Natural killer cell treated with Interleukin-12 subunit alpha and Interleukin-12 subunit beta and Interleukin-15 and Interleukin-18, amount 100 ng/mL, for 72 hours (primary cell): ENCODE data around the gene NDRG3. TPM values are rescaled to one million over a fixed set of nuclear protein-coding genes. Genes with fewer than 3 reads are reported as not detected.

Source experiments
- ATAC-seq, 2 donors: fragments of 150-1000 bp; cut with Tn5 transposase in 1 of 2; sonication (Bioruptor Pico), chemical (Tn5 transposase) in 1 of 2; 2 replicates each; pipeline ENCODE4 v1.10.0; 2021
- DNase-seq: peaks from one replicate; pipeline ENCODE4 v3.0.0; 2022; ENCODE audit warnings: low spot score
- H3K27ac Mint-ChIP-seq, 2 donors: 1 replicate in 1 of 2; 2 replicates in 1 of 2; pipeline ENCODE4 v1.8.0; 2022; ENCODE audit warnings: mixed read lengths in 2 of 2, mild to moderate bottlenecking in 1 of 2, moderate library complexity in 1 of 2
- H3K27me3 Mint-ChIP-seq, 2 donors: 1 replicate in 1 of 2; 2 replicates in 1 of 2; pipeline ENCODE4 v1.8.0; 2022; ENCODE audit warnings: mixed read lengths in 2 of 2
- H3K36me3 Mint-ChIP-seq: one replicate; pipeline ENCODE4 v1.8.0; 2022; ENCODE audit warnings: mixed read lengths
- H3K4me1 Mint-ChIP-seq, 2 donors: 1 replicate in 1 of 2; 2 replicates in 1 of 2; pipeline ENCODE4 v1.8.0; 2022; ENCODE audit warnings: low read depth in 2 of 2, mixed read lengths in 2 of 2, mild to moderate bottlenecking in 1 of 2
- H3K4me3 Mint-ChIP-seq: one replicate; pipeline ENCODE4 v1.8.0; 2022; ENCODE audit warnings: mixed read lengths
- H3K9me3 Mint-ChIP-seq: 2 replicates; pipeline ENCODE4 v1.8.0; 2022; ENCODE audit warnings: mixed read lengths
- total RNA-seq, 2 donors: library from RNA; stranded (reverse); gene quantifications; one replicate each; pipeline ENCODE4 v1.2.3, GENCODE V29; 2022

NDRG3 gene
- total RNA-seq, 2 donors from 2014 or later: 19.0 to 20.6 TPM

- H3K27ac Mint-ChIP-seq: no peak overlapping the region
Measured at GRCh38 chr20:36663031-36663430, 82.9 kb downstream of the NDRG3 start.

GRCh38 chr20:36658300-36658699 is 87.6 kb downstream of the NDRG3 start:
- no peaks in the 10 kb centered on the region for H3K27me3 Mint-ChIP-seq
- peaks cover under 1% of the 10 kb centered on the region for H3K36me3 Mint-ChIP-seq
- H3K27ac Mint-ChIP-seq: peak overlapping the region; percentile 57 to 69
- H3K4me3 Mint-ChIP-seq: peak overlapping the region; percentile 45
- H3K4me1 Mint-ChIP-seq: peaks cover 6 to 8% of the 10 kb centered on the region in 2 donors
- no peaks in the 10 kb centered on the region for H3K9me3 Mint-ChIP-seq
- no peak for ATAC-seq
- DNase-seq: no peak

More at GRCh38 chr20:36663031-36663430, 82.9 kb downstream of the NDRG3 start:
- Mint-ChIP-seq H3K4me1 (peaks cover 5 to 6% of the 10 kb centered on the region in 2 donors), H3K9me3 (no peaks in the 10 kb centered on the region), H3K36me3 (no peaks in the 10 kb centered on the region), H3K27me3 (no peaks in the 10 kb centered on the region), H3K4me3 (no peak overlapping the region)
- no peak for ATAC-seq
- no peak for DNase-seq

- ATAC-seq (no peak), DNase-seq (no peak)
- no peak overlapping the region for H3K4me3 Mint-ChIP-seq
- no peak overlapping the region for H3K27ac Mint-ChIP-seq
- H3K9me3 Mint-ChIP-seq: no peaks in the 10 kb centered on the region
- peaks cover 6 to 8% of the 10 kb centered on the region in 2 donors for H3K4me1 Mint-ChIP-seq
- H3K27me3 Mint-ChIP-seq: no peaks in the 10 kb centered on the region
- peaks cover 7% of the 10 kb centered on the region for H3K36me3 Mint-ChIP-seq
Measured at GRCh38 chr20:36656733-36657132, 89.2 kb downstream of the NDRG3 start.

GRCh38 chr20:36655004-36655403 is 90.9 kb downstream of the NDRG3 start:
- Mint-ChIP-seq H3K36me3 (peaks cover 7% of the 10 kb centered on the region), H3K4me1 (peaks cover 6 to 8% of the 10 kb centered on the region in 2 donors), H3K4me3 (no peak overlapping the region), H3K27me3 (no peaks in the 10 kb centered on the region), H3K27ac (no peak overlapping the region), H3K9me3 (no peaks in the 10 kb centered on the region)
- DNase-seq (no peak), ATAC-seq (no peak)

DNA sequence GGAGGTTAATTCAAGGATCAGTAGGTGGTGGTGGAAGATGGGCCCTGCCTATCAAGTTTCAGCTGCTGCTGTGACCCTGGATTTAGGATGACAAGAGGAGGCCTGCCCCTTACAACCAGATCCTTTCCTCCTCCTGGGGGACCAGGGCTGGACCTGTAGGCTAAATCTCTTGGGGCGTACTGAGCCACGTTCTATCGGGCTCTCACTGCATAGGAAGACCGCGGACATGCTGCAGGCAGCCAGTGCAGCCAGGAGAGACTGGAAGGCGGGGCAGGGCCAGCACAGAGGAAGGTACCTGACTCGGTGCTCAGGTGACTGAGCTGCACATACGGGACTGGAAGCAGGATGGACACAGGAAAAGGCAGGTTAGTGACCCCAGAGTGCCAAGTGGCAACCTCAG is 91.4 kb downstream of the NDRG3 start:
- Mint-ChIP-seq H3K4me1 (peaks cover 6 to 8% of the 10 kb centered on the region in 2 donors), H3K36me3 (peaks cover 7% of the 10 kb centered on the region), H3K9me3 (no peaks in the 10 kb centered on the region), H3K27me3 (no peaks in the 10 kb centered on the region), H3K27ac (no peak overlapping the region), H3K4me3 (no peak overlapping the region)
- DNase-seq (no peak), ATAC-seq (no peak)

DNA sequence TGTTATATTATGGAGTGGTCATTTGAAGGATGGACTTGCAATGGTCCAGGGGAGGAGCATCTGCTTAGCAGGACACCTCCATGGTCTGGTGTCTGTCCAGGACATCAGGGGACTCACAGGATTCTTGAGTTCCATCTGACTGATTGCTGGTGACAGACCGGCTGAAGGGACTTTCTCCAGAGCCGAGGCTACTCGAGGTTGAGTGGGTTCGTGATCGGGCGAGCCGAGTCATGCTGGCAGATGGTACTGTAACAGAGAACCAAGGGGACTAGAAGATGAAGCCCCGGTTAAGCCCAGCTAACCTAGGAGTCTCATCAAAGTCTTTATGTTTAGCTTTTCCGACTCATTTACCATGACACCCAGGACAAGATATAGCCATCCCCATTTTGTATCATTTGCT is 92.4 kb downstream of the NDRG3 start:
- Mint-ChIP-seq H3K27ac (no peak overlapping the region), H3K27me3 (no peaks in the 10 kb centered on the region), H3K9me3 (no peaks in the 10 kb centered on the region), H3K36me3 (peaks cover 7% of the 10 kb centered on the region), H3K4me1 (peaks cover 4 to 7% of the 10 kb centered on the region in 2 donors), H3K4me3 (no peak overlapping the region)
- ATAC-seq (no peak), DNase-seq (no peak)

- Mint-ChIP-seq H3K4me3 (peak overlapping the region; percentile 38), H3K27me3 (no peaks in the 10 kb centered on the region), H3K36me3 (no peaks in the 10 kb centered on the region), H3K9me3 (no peaks in the 10 kb centered on the region), H3K27ac (peak overlapping the region; percentile 84 to 88), H3K4me1 (peaks cover 32 to 36% of the 10 kb centered on the region in 2 donors)
- ATAC-seq (no peak), DNase-seq (no peak)
Measured at GRCh38 chr20:36647196-36648121, 98.4 kb downstream of the NDRG3 start.

GRCh38 chr20:36646678-36647077 is 99.2 kb downstream of the NDRG3 start:
- Mint-ChIP-seq H3K4me1 (peaks cover 39 to 40% of the 10 kb centered on the region in 2 donors), H3K27me3 (no peaks in the 10 kb centered on the region), H3K27ac (peak overlapping the region; percentile 88 to 99), H3K36me3 (no peaks in the 10 kb centered on the region), H3K9me3 (no peaks in the 10 kb centered on the region), H3K4me3 (no peak overlapping the region)
- ATAC-seq: no peak
- no peak for DNase-seq

DNA sequence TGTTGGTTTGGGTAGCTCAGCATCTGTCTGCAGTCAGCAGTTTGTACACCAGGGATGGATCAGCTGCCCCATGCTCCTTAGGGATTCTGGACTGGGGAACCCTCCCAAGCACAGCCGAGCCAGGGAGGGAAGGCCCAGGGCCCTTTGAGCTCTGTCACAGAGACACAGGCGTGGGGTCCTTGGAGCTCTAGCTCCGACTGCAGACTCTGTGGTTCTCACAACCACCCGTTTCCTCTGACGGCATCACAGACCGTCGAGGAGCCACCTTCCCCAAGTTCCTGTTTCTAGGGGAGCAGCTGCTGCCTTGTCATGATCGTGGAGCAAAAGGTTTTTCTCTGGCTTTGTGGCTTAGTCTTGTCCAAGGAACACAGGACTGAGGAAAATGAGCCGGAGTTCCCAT is 99.9 kb downstream of the NDRG3 start, which contains the start of gene SLA2:
Gene SLA2, minus strand, starts transcription at position 199 of the 400 bp plus-strand sequence. CDS start 4,861 bp downstream, outside the sequence.
- ATAC-seq: peak; percentile 82 to 91
- Mint-ChIP-seq H3K27me3 (no peaks in the 10 kb centered on the region), H3K9me3 (no peaks in the 10 kb centered on the region), H3K4me1 (peaks cover 42% of the 10 kb centered on the region in 2 donors), H3K36me3 (no peaks in the 10 kb centered on the region), H3K4me3 (peak within 1 kb of the TSS; percentile 92), H3K27ac (peak within 1 kb of the TSS; percentile 88 to 99)
- peak; percentile 82 for DNase-seq

DNA sequence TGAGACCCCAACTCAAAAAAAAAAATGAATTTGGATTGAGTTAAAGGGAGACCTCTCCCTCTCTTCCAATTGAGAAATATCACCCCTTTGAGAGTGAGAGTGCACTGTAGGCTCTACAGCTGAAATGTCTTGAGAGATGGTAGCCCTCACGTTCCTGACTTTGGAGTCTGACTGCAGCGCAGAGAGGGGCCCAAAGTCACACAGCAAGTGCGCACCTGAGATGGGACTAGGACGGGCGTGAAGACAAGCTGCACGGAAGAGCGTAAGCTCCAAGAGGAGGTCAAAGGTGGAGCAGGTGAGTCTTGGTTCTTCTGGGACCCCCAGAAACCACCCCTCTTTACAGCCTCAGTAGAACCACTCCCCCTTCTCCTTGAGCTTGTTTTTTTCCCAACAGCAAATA is 100.5 kb downstream of the NDRG3 start:
- Mint-ChIP-seq H3K4me1 (peaks cover 42 to 43% of the 10 kb centered on the region in 2 donors), H3K27ac (peak overlapping the region; percentile 88 to 99), H3K36me3 (no peaks in the 10 kb centered on the region), H3K27me3 (no peaks in the 10 kb centered on the region), H3K9me3 (no peaks in the 10 kb centered on the region), H3K4me3 (peak overlapping the region; percentile 92)
- no peak for ATAC-seq
- DNase-seq: no peak

DNA sequence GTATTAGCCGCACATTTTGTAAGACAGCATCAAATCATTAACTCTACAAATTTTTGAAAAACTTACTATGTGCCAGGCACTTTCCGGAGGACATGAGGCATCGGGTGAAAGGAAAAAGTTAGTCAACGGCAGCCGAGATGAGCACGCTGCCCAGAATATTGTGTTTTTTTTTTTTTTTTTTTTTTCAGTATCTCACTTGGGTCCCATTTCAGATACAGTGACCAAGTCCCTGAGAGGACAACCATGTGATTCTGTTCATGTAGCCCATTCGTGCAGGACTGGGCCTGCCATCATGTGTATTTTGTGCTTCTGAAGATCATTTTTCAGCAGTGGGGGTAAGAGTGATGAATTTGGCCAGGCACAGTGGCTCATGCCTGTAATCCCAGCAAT is 101.2 kb downstream of the NDRG3 start:
- peak overlapping the region; percentile 92 for H3K4me3 Mint-ChIP-seq
- H3K36me3 Mint-ChIP-seq: no peaks in the 10 kb centered on the region
- H3K27me3 Mint-ChIP-seq: no peaks in the 10 kb centered on the region
- H3K27ac Mint-ChIP-seq: peak overlapping the region; percentile 88 to 99
- H3K4me1 Mint-ChIP-seq: peaks cover 42 to 43% of the 10 kb centered on the region in 2 donors
- no peaks in the 10 kb centered on the region for H3K9me3 Mint-ChIP-seq
- DNase-seq: no peak
- peak in 1 of 2 donors; percentile 32 for ATAC-seq

GRCh38 chr20:36644032-36644705 is 101.7 kb downstream of the NDRG3 start:
- DNase-seq (peak; percentile 66), ATAC-seq (peak; percentile 62 to 71)
- Mint-ChIP-seq H3K4me1 (peaks cover 42 to 43% of the 10 kb centered on the region in 2 donors), H3K36me3 (no peaks in the 10 kb centered on the region), H3K27ac (peak overlapping the region; percentile 88 to 99), H3K9me3 (no peaks in the 10 kb centered on the region), H3K27me3 (no peaks in the 10 kb centered on the region), H3K4me3 (peak overlapping the region; percentile 92)

GRCh38 chr20:36642136-36642535 is 103.8 kb downstream of the NDRG3 start:
- Mint-ChIP-seq H3K4me1 (peaks cover 39 to 42% of the 10 kb centered on the region in 2 donors), H3K27me3 (no peaks in the 10 kb centered on the region)
- peak; percentile 7 to 37 for ATAC-seq

GRCh38 chr20:36641506-36641843 is 104.4 kb downstream of the NDRG3 start:
- Mint-ChIP-seq H3K27me3 (no peaks in the 10 kb centered on the region), H3K4me3 (no peak overlapping the region), H3K36me3 (no peaks in the 10 kb centered on the region), H3K9me3 (no peaks in the 10 kb centered on the region), H3K27ac (peak overlapping the region; percentile 46 to 88), H3K4me1 (peaks cover 36 to 39% of the 10 kb centered on the region in 2 donors)
- no peak for ATAC-seq
- DNase-seq: no peak

More at GRCh38 chr20:36642136-36642535, 103.8 kb downstream of the NDRG3 start:
- no peaks in the 10 kb centered on the region for H3K36me3 Mint-ChIP-seq
- H3K27ac Mint-ChIP-seq: peak overlapping the region; percentile 46 to 88
- no peaks in the 10 kb centered on the region for H3K9me3 Mint-ChIP-seq
- peak overlapping the region; percentile 61 for H3K4me3 Mint-ChIP-seq
- peak; percentile 64 for DNase-seq
